BLaER1 (cell line): ENCODE measurements around the gene PGA3.
"Not testable (repeated sequence)": the region's sequence is repeated elsewhere in the genome, so short reads cannot be mapped to it uniquely, and the experiment has no call there.

Source experiments
- H3K27ac ChIP-seq: shearing (Covaris generic); formaldehyde crosslinking; 2 replicates; pipeline ENCODE4 v1.8.1; 2022
- H3K27me3 ChIP-seq: shearing (Covaris generic); formaldehyde crosslinking; 2 replicates; pipeline ENCODE4 v1.8.1; 2022
- H3K36me3 ChIP-seq: shearing (Covaris generic); formaldehyde crosslinking; 2 replicates; pipeline ENCODE4 v1.8.1; 2022
- H3K4me1 ChIP-seq: shearing (Covaris generic); formaldehyde crosslinking; 2 replicates; pipeline ENCODE4 v1.8.1; 2022
- H3K4me2 ChIP-seq: shearing (Covaris generic); formaldehyde crosslinking; 2 replicates; pipeline ENCODE4 v1.8.1; 2022
- H3K4me3 ChIP-seq: shearing (Covaris generic); formaldehyde crosslinking; 2 replicates; pipeline ENCODE4 v1.8.1; 2022
- H3K9ac ChIP-seq: shearing (Covaris generic); formaldehyde crosslinking; 2 replicates; pipeline ENCODE4 v1.8.1; 2022
- H3K9me3 ChIP-seq: shearing (Covaris generic); formaldehyde crosslinking; 2 replicates; pipeline ENCODE4 v1.8.1; 2022
- H4K20me1 ChIP-seq: shearing (Covaris generic); formaldehyde crosslinking; 2 replicates; pipeline ENCODE4 v1.8.1; 2022

The PGA3 gene

DNA sequence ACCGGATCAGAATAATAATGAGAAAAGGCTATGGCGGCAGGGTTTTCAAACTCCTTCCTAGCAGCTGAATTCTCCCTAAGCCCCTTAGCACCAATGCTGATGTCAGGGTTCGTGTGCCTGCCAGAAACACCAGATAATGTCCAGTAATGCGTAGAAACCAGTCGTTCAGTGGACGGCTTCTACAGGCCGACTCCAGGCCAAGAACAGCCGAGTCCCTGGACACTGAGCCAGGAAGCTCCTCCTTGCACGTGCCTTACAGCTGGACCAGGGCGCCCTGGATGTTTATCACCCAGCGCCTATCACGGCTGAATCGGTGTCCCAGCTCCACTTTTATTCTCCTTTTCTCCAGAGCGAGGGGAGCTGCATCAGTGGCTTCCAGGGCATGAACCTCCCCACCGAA is 27.7 kb downstream of the PGA3 start:
- not testable (repeated sequence) for H4K20me1 ChIP-seq, H3K36me3 ChIP-seq, H3K9me3 ChIP-seq, H3K27me3 ChIP-seq, H3K27ac ChIP-seq, H3K4me3 ChIP-seq, H3K4me2 ChIP-seq, H3K4me1 ChIP-seq, H3K9ac ChIP-seq

DNA sequence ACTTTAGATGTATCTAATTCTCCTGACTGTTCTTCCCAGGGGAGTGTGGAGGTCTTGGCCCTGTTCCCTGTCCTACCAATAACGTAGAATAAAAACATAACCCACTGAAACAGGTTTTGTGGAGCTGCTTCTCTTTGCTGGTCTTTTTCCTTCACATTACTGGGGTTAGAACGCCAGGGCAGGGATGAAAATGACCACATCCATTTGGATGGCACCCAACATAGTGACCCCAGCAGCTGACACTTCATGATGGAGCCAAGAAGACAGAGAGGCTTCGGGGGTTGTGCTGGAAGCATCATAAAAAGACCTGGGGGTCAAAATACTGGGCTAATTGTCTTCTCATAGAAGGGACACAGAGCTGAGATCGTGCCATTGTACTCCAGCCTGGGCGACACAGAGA is 28.3 kb downstream of the PGA3 start:
- H3K4me3 ChIP-seq, H3K9me3 ChIP-seq, H3K27me3 ChIP-seq, H4K20me1 ChIP-seq, H3K27ac ChIP-seq, H3K9ac ChIP-seq, H3K4me2 ChIP-seq, H3K36me3 ChIP-seq, H3K4me1 ChIP-seq: not testable (repeated sequence)

DNA sequence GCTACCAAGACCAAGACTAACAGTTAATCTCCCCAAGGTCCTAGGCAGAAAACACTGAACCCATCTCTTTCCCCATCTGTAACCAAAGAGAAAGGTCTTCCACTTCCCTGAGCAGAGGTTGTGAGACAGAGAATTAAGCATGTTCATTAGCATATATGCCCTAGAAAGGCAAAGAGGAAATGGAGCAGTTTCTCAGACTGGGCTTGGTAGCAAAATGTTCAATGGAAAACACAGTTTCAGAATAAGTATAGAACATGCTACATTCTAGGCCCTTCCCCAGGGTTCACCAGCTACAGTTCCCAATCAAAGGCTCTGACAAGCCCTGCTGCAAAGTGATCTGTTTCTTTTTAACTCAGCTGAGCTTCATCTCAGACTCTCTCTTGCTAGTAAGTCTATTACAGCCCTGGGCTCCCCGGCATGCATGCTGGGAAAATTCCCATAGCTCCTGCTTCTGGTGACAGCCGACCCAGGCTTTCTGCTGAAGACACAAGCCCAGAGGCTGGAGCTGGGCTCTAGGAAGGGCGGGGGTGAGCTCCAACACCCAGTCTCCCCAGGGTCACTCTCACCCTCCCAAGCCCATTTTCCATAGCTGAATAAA is 29.3 kb downstream of the PGA3 start:
- not testable (repeated sequence) for H3K36me3 ChIP-seq, H3K27me3 ChIP-seq, H3K4me2 ChIP-seq, H4K20me1 ChIP-seq, H3K4me3 ChIP-seq, H3K27ac ChIP-seq, H3K4me1 ChIP-seq, H3K9me3 ChIP-seq, H3K9ac ChIP-seq

DNA sequence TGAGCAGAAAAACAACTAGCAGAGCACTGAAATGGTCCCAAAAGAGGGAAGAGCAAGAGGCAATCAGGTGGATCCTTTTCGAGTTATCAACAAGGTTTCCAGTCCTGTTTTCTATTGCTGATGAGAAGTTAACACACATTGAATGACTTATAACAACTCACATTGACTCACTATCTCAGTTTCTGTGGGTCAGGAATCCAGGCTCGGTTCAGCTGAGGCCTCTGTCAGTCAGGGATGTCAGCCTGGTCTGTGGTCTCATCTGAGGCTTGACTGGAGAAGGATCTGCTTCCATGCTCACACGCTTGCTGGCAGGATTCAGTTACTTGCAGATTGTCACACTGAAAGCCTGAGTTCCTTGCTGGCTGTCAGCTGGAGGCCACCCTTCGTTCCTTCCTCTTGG is 33.8 kb downstream of the PGA3 start:
- not testable (repeated sequence) for H4K20me1 ChIP-seq, H3K36me3 ChIP-seq, H3K27ac ChIP-seq, H3K4me1 ChIP-seq, H3K4me2 ChIP-seq, H3K9ac ChIP-seq, H3K9me3 ChIP-seq, H3K27me3 ChIP-seq, H3K4me3 ChIP-seq

DNA sequence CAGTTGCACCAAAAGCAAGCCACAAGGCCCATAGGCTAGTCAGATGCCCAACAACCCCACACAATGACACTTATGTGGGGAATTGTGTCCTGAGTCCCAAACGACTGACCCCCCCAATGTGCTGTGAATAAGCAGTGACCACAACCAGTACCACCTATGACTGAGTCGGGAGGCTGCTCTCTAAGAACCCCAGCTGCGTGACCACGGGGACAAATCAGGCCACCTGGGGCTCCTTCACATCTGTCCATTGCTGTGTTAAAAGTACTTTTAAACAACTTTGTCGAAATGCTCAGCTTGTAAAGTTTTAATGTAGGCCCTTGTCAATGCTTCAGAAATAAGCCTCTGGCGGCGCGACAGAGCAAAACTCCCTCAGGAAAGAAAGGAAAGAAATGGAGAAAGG is 37.0 kb downstream of the PGA3 start:
- H4K20me1 ChIP-seq, result not testable (repeated sequence)

DNA sequence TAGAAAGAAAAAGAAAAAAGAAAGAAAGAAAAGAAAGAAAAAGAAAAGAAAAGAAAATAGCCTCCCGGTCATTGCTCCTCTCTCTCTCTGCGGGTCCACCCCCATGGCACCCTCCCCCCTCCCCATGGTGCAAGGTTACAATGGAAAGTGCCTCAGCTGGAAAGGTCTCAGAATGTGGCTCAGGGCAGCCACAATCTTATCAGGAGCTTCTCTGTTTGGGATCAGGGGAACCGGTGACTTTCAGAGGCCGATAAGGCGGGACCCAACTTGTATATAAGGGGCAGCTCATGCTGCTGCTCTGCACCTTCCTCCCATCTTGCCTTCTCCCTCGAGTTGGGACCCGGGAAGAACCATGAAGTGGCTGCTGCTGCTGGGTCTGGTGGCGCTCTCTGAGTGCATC is 37.6 kb downstream of the PGA3 start, which contains the start of gene PGA5:
Gene PGA5 (plus strand): TSS at position 301 of the 400 bp plus-strand sequence. CDS start 52 bp downstream, at position 353.
- not testable (repeated sequence) for H4K20me1 ChIP-seq, H3K36me3 ChIP-seq, H3K9me3 ChIP-seq, H3K27ac ChIP-seq, H3K27me3 ChIP-seq, H3K9ac ChIP-seq, H3K4me1 ChIP-seq, H3K4me3 ChIP-seq
- peak within 1 kb of the TSS; percentile 45; the same call in 1 of the 2 replicates for H3K4me2 ChIP-seq

More for the DNA sequence above, 37.0 kb downstream of the PGA3 start:
- not testable (repeated sequence) for H3K4me1 ChIP-seq, H3K9ac ChIP-seq, H3K27me3 ChIP-seq, H3K36me3 ChIP-seq, H3K27ac ChIP-seq, H3K4me3 ChIP-seq, H3K9me3 ChIP-seq
- peak overlapping the region; percentile 45; the same call in 1 of the 2 replicates for H3K4me2 ChIP-seq

DNA sequence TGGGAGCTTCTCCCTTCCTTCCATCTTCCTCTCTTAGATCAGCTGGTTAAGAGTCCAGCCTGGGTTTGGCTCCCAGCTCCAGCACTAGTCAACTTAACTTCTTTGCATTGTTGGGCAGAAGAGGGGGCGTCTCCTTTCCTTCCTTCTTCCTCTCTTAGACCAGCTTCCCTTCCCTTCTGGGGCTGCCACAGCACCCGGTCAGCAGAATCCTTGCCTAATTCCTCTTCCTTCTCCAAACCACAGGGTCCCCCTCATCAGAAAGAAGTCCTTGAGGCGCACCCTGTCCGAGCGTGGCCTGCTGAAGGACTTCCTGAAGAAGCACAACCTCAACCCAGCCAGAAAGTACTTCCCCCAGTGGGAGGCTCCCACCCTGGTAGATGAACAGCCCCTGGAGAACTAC is 38.2 kb downstream of the PGA3 start:
- H3K9ac ChIP-seq, H3K27me3 ChIP-seq, H3K4me3 ChIP-seq, H3K4me2 ChIP-seq, H3K27ac ChIP-seq, H3K9me3 ChIP-seq, H3K36me3 ChIP-seq, H3K4me1 ChIP-seq, H4K20me1 ChIP-seq: not testable (repeated sequence)

DNA sequence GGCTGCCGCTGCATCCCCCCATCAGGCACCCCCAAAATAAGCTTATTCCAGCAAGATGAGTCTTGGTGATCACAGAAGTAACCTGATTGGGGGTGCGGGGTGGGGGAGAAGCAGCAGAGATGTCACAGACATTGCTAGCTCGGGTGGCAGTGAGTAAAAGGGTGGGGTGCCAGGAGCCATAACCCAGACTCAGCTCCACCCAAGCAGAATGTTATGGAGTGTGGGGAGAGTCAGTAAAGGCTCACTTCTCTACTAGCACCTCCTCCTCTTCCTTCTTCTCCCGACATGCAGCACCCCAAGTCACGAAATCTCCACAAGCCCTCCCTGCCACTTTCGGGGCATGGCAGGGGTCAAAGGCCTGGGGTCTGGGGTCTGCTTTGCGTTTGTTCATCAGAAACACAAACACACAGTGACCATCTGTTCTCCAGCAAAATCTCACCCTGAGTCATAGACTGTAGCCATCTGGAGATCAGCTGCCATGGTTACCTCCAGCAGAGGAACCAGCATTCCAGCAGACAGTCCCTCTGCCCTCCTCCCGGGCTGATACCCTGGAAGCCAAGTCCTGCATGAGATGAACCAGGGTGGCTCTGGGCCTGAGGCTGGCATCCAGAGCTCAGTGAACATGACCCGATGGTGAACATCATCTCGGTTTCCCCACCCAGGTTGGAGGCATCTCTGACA is 42.1 kb downstream of the PGA3 start:
- not testable (repeated sequence) for H3K9ac ChIP-seq, H3K36me3 ChIP-seq, H3K4me1 ChIP-seq, H4K20me1 ChIP-seq, H3K9me3 ChIP-seq, H3K4me3 ChIP-seq, H3K4me2 ChIP-seq, H3K27ac ChIP-seq, H3K27me3 ChIP-seq

DNA sequence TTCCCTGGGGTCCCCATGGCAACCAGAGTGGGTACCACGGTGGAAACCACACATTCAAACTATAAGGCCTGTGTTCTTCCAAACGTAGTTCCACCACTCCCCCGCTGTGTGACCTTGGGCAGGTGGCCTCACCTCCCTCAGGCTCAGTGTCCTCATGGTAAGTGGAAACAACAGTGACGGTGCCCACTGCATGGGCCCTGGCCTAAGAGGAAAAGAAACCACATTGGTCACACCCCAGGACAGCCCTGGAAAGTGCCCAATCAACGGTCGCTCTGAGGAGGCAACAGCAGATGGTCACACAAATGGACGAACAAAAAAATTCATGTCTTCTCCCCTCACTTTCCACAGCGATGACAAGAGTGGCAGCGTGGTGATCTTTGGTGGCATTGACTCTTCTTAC is 44.8 kb downstream of the PGA3 start:
- H3K4me3 ChIP-seq, H3K9me3 ChIP-seq, H3K4me2 ChIP-seq, H3K27me3 ChIP-seq, H3K27ac ChIP-seq, H4K20me1 ChIP-seq, H3K9ac ChIP-seq: not testable (repeated sequence)
- H3K36me3 ChIP-seq, result peaks cover 17% of the 10 kb centered on the region
- peaks cover 23% of the 10 kb centered on the region; the same call in 1 of the 2 replicates for H3K4me1 ChIP-seq

DNA sequence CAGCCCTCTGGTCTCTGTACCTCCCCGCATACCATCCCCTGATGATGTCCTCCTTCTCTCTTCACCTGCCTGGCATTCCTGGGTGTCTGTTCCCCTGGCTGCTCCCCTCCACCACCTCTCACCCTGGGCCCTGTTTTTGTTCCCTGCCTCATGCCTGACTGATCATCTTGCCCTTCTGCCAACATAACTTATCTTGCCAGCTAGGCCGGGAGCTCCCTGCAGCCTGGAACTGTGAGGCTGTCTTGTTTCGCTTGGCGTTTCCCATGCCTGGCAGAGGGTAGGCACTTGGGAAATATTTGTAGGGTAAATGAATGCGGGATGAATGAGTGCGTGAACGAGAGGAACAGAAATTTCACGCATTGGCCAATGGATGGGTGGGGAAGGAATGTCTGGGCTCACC is 45.9 kb downstream of the PGA3 start:
- H3K4me3 ChIP-seq, H3K9me3 ChIP-seq, H3K27me3 ChIP-seq, H3K9ac ChIP-seq, H4K20me1 ChIP-seq, H3K27ac ChIP-seq, H3K4me2 ChIP-seq: not testable (repeated sequence)
- peaks cover 24% of the 10 kb centered on the region for H3K36me3 ChIP-seq
- peaks cover 26% of the 10 kb centered on the region for H3K4me1 ChIP-seq

DNA sequence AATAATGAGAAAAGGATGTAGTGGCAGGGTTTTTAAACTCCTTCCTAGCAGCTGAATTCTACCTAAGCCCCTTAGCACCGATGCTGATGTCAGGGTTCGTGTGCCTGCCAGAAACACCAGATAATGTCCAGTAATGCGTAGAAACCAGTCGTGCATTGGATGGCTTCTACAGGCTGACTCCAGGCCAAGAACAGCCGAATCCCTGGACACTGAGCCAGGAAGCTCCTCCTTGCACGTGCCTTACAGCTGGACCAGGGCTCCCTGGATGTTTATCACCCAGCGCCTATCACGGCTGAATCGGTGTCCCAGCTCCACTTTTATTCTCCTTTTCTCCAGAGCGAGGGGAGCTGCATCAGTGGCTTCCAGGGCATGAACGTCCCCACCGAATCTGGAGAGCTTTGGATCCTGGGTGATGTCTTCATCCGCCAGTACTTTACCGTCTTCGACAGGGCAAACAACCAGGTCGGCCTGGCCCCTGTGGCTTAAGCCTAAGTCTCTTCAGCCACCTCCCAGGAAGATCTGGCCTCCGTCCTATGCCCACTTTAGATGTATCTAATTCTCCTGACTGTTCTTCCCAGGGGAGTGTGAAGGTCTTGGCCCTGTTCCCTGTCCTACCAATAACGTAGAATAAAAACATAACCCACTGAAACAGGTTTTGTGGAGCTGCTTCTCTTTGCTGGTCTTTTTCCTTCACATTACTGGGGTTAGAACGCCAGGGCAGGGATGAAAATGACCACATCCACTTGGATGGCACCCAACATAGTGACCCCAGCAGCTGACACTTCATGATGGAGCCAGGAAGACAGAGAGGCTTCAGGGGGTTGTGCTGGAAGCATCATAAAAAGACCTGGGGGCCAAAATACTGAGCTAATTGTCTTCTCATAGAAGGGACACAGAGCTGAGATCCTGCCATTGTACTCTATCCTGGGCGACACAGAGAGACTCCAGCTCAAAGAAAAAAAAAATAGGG is 47.8 kb downstream of the PGA3 start:
- Histone ChIP-seq H4K20me1 (peaks cover 24% of the 10 kb centered on the region; the same call in 1 of the 2 replicates), H3K4me1 (peaks cover 44% of the 10 kb centered on the region), H3K36me3 (peaks cover 31% of the 10 kb centered on the region), H3K4me2 (peak overlapping the region; percentile 22; the same call in 1 of the 2 replicates)
- H3K4me3 ChIP-seq, H3K27ac ChIP-seq, H3K9me3 ChIP-seq, H3K27me3 ChIP-seq, H3K9ac ChIP-seq: not testable (repeated sequence)

DNA sequence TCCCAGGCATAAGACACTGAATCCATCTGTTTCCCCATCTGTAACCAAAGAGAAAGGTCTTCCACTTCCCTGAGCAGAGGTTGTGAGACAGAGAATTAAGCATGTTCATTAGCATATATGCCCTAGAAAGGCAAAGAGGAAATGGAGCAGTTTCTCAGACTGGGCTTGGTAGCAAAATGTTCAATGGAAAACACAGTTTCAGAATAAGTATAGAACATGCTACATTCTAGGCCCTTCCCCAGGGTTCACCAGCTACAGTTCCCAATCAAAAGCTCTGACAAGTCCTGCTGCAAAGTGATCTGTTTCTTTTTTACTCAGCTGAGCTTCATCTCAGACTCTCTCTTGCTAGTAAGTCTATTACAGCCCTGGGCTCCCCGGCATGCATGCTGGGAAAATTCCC is 49.0 kb downstream of the PGA3 start:
- not testable (repeated sequence) for H3K4me3 ChIP-seq, H3K4me2 ChIP-seq, H3K9ac ChIP-seq, H3K9me3 ChIP-seq, H3K27me3 ChIP-seq, H3K27ac ChIP-seq
- Histone ChIP-seq H4K20me1 (peaks cover 36% of the 10 kb centered on the region), H3K4me1 (peaks cover 44% of the 10 kb centered on the region), H3K36me3 (peaks cover 43% of the 10 kb centered on the region)
